ENCODE results near the gene AKAP6. TPM values are rescaled to one million over a fixed set of nuclear protein-coding genes. Genes with fewer than 3 reads are reported as not detected.

AKAP6 gene
- total and polyA plus RNA-seq, 4 donors = 0.42 to 3.2 (median 1.7) TPM

DNA sequence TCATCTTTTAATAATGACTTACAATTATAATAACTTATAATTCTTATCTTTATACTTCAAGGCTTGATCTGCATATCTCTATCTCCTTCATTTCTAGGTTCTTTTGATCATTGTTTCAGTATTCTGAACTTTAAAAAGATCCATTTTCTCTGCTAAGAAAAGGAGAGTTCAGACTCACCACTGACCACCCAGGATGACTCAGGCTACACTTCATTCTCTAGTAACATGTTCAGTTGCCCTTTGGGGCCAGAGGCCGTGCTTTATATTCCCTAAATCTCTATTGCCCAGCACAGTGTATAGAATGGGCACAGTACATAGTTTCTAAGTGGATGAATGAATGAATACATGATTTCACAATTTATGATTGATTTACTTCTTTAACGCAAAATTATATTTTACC is 268.7 kb downstream of the AKAP6 start:
- Histone ChIP-seq H3K27me3 (ENCODE audit: control insufficient read depth in 4 of 4, insufficient read depth in 4 of 4, low read length in 3 of 4) (no peaks in the 10 kb centered on the region), H3K4me3 (ENCODE audit: low read depth in 1 of 3, low read length in 3 of 3) (no peak overlapping the region), H3K27ac (ENCODE audit: low read depth in 1 of 2, low read length in 2 of 2) (no peak overlapping the region), H3K9ac (ENCODE audit: low read depth in 1 of 2, low read length in 2 of 2) (no peak overlapping the region), H3K4me1 (ENCODE audit: control insufficient read depth in 4 of 4, insufficient read depth in 4 of 4, low read length in 3 of 4) (no peaks in the 10 kb centered on the region), H3K9me3 (ENCODE audit: control insufficient read depth in 4 of 4, low read length in 3 of 4) (no peaks in the 10 kb centered on the region), H3K36me3 (ENCODE audit: control insufficient read depth in 4 of 4, insufficient read depth in 3 of 4, low read depth in 1 of 4, low read length in 3 of 4) (no peaks in the 10 kb centered on the region)
- DNase-seq (ENCODE audit: low spot score) = no peak
- no peak for TF ChIP-seq ATF3 (IDR thresholded peaks at IDR 0.05)
- TF ChIP-seq GABPA (IDR thresholded peaks at IDR 0.05 in 1 of 2, conservative IDR thresholded peaks at IDR 0.05 in 1 of 2) = no peak
- TF ChIP-seq NR2F2 (IDR thresholded peaks at IDR 0.05) = no peak
- no peak for TF ChIP-seq TAF1 (conservative IDR thresholded peaks at IDR 0.05)
- TF ChIP-seq, protein P1, sequence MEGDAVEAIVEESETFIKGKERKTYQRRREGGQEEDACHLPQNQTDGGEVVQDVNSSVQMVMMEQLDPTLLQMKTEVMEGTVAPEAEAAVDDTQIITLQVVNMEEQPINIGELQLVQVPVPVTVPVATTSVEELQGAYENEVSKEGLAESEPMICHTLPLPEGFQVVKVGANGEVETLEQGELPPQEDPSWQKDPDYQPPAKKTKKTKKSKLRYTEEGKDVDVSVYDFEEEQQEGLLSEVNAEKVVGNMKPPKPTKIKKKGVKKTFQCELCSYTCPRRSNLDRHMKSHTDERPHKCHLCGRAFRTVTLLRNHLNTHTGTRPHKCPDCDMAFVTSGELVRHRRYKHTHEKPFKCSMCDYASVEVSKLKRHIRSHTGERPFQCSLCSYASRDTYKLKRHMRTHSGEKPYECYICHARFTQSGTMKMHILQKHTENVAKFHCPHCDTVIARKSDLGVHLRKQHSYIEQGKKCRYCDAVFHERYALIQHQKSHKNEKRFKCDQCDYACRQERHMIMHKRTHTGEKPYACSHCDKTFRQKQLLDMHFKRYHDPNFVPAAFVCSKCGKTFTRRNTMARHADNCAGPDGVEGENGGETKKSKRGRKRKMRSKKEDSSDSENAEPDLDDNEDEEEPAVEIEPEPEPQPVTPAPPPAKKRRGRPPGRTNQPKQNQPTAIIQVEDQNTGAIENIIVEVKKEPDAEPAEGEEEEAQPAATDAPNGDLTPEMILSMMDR (IDR thresholded peaks at IDR 0.05; ENCODE audit: low read depth, low read length, missing input control) = no peak
- TF ChIP-seq SP1 (IDR thresholded peaks at IDR 0.05) = no peak
- TF ChIP-seq YY1 (IDR thresholded peaks at IDR 0.05) = no peak
- TF ChIP-seq JUND (IDR thresholded peaks at IDR 0.05) = no peak
- no peak for TF ChIP-seq MAX (IDR thresholded peaks at IDR 0.05)
- no peak for TF ChIP-seq RXRA (IDR thresholded peaks at IDR 0.05)
- no peak for TF ChIP-seq EGR1 (IDR thresholded peaks at IDR 0.05; ENCODE audit: low read depth in 2 of 2)
- no peak for TF ChIP-seq RAD21 (IDR thresholded peaks at IDR 0.05)
- TF ChIP-seq FOXA2 (IDR thresholded peaks at IDR 0.05) = no peak
- no peak for TF ChIP-seq HNF4A (conservative IDR thresholded peaks at IDR 0.05)
- TF ChIP-seq HNF4G (IDR thresholded peaks at IDR 0.05) = no peak
- TF ChIP-seq ZBTB33 (IDR thresholded peaks at IDR 0.05) = no peak
- TF ChIP-seq, protein P2, sequence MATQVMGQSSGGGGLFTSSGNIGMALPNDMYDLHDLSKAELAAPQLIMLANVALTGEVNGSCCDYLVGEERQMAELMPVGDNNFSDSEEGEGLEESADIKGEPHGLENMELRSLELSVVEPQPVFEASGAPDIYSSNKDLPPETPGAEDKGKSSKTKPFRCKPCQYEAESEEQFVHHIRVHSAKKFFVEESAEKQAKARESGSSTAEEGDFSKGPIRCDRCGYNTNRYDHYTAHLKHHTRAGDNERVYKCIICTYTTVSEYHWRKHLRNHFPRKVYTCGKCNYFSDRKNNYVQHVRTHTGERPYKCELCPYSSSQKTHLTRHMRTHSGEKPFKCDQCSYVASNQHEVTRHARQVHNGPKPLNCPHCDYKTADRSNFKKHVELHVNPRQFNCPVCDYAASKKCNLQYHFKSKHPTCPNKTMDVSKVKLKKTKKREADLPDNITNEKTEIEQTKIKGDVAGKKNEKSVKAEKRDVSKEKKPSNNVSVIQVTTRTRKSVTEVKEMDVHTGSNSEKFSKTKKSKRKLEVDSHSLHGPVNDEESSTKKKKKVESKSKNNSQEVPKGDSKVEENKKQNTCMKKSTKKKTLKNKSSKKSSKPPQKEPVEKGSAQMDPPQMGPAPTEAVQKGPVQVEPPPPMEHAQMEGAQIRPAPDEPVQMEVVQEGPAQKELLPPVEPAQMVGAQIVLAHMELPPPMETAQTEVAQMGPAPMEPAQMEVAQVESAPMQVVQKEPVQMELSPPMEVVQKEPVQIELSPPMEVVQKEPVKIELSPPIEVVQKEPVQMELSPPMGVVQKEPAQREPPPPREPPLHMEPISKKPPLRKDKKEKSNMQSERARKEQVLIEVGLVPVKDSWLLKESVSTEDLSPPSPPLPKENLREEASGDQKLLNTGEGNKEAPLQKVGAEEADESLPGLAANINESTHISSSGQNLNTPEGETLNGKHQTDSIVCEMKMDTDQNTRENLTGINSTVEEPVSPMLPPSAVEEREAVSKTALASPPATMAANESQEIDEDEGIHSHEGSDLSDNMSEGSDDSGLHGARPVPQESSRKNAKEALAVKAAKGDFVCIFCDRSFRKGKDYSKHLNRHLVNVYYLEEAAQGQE (IDR thresholded peaks at IDR 0.05) = no peak
- TF ChIP-seq FOXA1 (IDR thresholded peaks at IDR 0.05) = no peak
- WGBS = 69% methylated on average over 2 of the region's 2 CpGs
